RCC 7860 (cell line): ENCODE results near the gene KCNMA1.
A peak's percentile ranks its signal among the peaks of the same experiment; 100 is the strongest.
"Not testable (repeated sequence)": the region's sequence is repeated elsewhere in the genome, so short reads cannot be mapped to it uniquely, and the experiment has no call there.

Experiments
- DNase-seq: peaks from one replicate; pipeline ENCODE4 v3.0.0-alpha.2; 2015; ENCODE audit warnings: low spot score
- FAIRE-seq: peaks from 2 replicates; lab custom pipeline; 2012; peaks lifted over from hg19 to GRCh38; lab: Jason Lieb, UNC

The KCNMA1 gene

DNA sequence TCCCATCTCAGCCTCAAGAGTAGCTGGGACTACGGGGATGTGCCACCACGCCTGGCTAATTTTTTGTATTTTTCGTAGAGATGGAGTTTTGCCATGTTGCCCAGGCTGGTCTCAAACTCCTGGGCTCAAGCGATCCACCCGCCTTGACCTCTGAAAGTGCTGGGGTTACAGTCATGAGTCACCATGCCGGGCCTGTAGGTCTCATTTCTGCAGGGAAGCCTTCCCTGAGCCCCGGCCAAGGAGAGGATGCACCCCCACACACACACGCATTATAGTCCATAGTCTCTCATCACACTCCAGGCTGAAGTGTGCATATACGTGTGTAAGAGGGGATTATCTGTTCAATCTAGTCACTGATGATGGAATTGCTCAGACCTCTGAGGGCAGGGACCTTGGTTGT, 29.3 kb downstream of the KCNMA1 start:
- DNase-seq: no peak
- FAIRE-seq: no peak

DNA sequence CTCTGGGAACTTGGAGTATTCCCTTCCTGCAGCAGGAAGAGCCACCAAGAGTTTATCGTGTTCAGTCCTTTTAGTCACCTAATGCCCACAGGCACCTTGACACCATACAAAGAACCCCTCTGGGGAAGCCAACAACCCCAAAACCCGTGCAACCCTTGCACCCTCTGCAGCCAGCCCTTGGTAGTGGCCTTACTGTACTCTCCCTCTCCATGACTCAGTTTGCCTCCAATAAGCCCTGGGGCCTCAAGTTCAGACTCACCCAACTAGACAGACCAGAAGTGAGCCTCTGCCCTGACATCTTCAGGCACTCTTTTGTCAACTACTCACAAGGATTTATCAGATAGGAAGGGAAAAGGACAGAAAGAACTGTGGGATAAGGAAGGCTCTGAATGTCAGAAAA, 30.9 kb downstream of the KCNMA1 start:
- FAIRE-seq (no peak), DNase-seq (no peak)

DNA sequence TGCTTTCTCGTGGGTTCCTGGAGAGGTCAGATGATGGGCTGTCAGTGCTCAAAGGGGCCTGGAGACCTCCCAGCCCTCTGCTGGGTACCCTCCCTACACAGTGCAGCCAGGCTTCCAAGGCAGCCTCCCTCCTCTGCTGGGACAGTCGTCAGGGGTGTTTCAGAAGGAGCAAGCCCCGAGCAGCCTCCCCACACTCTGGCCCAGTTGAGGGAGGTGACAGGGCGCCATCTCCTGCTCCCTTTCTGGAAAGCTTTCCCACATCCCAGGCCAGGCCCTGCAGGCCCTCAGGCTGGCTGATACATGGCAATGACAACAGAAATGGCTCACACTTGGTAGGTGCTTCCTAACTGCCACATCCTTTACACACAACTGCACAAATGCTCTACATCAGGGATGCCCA, 32.1 kb downstream of the KCNMA1 start:
- DNase-seq: no peak
- FAIRE-seq: no peak

DNA sequence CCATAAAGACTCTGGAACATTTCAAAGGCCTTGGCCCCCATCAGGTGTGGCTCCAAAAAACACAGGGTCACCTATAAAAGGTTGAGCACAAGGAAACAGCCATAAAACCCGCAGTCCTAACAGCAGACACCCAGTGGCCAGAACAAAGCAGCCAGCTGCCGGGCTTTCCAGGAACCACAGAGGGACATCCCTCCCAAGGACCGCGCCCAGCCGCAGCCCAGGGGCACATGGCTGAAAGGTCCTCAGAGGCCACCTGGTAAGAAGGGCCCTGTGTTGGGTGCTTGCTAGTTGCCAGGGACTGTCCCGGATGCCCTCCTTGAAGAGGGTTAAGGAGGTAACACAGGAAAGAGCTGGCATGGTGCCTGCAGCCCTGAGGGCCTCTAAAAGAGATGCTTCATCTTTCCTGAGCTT, 32.7 kb downstream of the KCNMA1 start:
- no peak for DNase-seq
- FAIRE-seq: no peak

DNA sequence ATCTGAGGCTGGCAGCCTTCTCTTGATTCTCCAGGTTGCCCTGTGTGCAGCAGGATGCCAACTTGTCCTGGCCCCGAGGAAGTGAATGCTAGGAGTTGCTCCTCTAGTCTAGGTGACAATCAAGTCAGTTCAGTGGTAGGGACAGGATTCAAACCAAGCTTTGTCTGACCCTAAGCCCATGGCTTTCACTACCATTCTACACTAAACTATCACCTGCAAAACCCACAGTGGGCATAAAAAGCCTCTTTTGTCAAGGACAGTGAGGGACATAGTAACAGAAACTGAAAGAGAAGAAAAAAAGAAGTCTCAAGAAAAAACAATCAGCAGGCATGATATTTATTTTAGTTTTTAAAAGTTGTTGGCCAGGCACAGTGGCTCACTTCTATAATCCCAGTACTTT, 33.5 kb downstream of the KCNMA1 start:
- DNase-seq: no peak
- FAIRE-seq: no peak

DNA sequence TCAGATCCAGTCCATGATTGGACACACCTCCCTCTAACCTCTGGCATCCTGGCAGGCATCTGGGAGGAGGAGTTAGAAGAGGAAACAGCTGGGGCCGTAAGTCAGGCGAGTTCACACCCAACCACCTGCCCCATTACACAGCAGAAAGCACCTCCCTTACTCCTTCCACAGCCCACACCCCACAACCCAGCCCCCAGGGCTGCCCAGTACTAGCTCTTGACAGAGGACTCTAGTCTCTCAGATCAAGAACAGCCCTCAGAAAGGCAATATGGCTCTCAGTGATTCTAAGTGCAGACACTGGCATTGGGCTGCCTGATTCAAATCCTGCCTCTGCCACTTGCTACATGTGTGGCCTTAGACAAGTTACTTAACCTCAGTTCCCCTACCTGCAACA, 34.1 kb downstream of the KCNMA1 start:
- no peak for FAIRE-seq
- no peak for DNase-seq

DNA sequence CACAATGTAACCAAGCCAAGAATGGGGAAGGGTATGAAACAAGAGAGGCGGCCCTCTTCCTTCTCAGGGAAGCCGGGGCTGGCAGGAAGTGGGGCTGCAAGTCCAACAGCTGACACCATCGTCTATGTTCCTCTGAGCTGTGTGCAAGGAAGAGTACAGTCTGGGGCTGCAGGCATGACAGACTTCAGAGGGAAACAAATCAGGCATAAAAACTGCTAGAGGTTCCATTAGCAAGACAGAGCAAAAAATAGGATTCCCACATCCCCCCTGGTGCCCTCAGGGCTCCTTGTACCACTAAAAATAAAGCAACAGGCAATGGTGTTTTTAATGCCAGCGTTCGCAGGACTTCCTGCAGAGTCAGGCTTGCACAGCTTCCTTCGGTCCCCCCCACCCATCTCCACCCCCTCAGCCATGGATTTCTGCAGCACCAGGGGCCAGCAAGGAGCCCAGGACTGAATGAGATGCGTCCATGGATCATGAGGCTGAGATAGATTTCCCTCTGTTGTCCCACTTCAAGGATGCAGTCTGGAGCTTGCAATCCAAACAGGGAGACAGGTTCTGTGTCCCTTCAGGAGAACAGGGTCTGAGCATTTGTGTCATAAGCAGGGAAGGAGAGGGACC, 34.6 kb downstream of the KCNMA1 start:
- DNase-seq (no peak), FAIRE-seq (no peak)

DNA sequence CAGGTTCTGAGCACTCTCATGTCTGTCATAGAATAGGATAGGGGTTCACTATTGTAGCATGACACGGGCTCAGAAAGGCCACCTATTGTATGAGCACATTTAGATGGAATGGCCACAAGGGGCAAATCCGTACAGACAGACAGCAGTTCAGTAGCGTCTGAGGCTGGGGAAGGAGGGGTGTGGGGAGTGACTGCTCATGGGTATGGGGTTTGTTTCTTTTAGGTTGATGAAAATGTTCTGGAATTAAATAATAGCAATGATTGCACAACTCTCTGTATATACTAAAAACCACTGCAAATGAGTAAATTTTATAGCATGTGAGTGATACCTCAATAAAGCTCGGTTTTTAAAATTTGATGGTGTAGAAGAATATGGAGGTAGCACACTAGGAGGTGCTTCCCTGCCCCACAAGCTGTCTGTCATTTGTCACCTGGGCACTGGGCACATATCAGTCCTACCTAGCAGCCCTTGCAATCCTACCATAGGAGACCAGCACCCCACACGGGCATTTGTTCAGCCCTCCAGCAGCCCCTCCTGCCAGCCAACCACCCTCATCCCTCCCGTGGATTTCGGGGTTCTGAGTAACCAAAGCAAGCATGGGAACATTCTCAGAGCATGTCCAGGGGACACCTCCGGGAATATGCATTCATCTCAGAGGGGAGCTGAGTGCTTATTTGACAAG, 35.2 kb downstream of the KCNMA1 start:
- DNase-seq (no peak), FAIRE-seq (no peak)

DNA sequence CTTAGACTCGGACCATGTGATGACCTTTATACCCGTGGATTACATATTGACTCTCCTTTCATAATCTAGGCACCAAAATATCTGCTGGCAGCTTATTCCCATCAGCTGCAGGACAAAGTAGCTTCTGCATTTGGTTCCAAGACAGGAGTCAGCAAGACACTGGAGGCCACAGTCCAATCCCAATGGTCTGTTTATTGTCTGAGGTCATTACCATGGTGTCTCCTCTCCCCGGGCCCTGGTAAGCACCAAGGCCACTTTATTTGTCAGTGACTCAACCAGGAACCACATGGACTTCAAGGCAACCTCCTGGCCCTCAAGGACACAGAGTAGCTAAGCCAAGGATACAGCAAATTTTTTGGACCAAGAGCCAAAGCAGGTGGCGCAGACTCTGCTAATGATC, 36.1 kb downstream of the KCNMA1 start:
- DNase-seq (peak; percentile 17), FAIRE-seq (no peak)

DNA sequence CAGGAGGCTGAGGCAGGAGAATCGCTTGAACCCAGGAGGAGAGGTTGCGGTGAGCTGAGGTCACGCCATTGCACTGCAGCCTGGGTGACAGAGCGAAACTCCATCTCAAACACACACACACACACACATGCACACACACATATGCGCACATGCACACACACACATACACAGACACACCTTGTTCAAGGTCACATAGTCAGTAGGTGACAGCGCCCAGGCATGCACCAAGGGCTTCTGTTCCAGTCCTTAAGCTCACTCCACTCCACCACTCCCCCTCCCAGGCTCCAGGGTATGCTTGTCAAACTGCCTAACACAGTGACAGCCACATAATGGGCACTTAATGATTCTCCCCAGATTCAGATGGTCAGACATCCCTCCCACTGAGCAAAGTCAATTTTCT, 37.0 kb downstream of the KCNMA1 start:
- no peak for FAIRE-seq
- no peak for DNase-seq

DNA sequence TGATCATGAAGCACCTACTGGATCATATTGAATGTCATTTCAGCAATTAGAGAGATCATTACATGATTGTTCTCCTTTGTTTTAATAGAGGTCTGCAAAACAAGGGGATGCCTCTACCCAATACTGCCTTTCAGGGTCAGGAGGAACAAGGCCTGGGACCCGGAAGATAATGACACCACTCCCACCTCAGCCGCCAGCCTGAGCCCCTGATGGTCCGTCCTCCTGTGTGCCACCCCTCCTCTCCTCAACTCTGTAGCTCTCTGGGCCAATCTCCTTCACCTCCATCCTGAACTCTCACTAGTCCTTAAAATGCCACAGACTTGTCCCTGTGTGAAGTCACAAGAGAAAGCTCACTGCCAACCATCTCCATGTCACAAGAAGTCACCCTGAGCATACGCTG, 38.0 kb downstream of the KCNMA1 start:
- DNase-seq (no peak), FAIRE-seq (no peak)

DNA sequence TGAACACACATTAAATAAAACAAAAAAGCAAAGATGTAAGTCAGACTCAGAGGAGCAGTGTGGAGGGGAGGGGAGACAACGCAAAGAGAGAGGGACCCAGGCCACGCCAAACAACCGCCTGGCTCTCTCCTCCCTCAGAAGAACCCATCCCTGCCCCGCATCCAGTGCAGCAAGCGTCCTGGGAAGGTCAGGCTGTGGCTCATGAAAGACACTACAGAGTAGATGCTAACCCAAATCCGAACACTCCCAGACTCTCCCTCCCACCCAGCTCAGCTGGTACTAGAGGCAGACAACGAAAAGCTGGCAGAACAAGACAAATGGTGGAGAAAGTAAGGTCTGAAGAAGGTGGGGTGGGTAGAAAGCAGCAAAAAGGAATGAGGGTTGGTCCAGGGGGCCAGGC, 39.0 kb downstream of the KCNMA1 start:
- FAIRE-seq (no peak), DNase-seq (no peak)

DNA sequence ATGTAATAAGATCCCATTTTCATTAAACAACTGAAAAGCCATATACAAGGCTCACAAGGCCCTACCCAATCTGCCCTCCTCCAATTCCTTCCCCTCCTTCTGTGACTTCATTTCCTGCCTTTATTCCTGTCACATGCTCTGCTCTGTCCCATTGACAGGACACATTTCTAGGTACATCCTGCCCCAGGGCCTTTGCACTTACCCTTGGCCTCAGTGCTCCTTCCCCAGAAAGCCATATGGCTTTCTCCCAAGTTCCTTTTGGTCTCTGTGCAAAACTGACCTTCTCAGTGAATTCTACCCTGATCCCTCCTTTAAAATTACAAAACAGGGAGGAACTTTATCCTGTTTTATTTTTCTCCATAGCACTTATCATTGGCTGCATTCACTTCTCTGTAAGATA, 40.0 kb downstream of the KCNMA1 start:
- FAIRE-seq: no peak
- no peak for DNase-seq

DNA sequence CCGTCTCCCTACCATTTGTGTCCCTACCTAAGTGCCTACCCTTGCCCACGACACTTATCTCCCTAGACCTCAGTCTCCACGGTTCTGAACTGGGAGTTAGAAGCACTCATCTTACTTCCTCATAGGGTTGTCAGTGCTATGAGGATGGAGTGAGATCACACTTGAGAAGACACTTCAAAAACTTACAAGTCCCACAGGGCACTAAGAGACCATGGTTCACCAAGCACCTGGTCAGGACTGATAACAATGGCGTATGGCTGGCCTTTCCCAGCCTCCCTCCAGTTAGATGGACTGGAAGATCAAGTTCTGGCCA, 43.2 kb downstream of the KCNMA1 start:
- DNase-seq (no peak), FAIRE-seq (no peak)

DNA sequence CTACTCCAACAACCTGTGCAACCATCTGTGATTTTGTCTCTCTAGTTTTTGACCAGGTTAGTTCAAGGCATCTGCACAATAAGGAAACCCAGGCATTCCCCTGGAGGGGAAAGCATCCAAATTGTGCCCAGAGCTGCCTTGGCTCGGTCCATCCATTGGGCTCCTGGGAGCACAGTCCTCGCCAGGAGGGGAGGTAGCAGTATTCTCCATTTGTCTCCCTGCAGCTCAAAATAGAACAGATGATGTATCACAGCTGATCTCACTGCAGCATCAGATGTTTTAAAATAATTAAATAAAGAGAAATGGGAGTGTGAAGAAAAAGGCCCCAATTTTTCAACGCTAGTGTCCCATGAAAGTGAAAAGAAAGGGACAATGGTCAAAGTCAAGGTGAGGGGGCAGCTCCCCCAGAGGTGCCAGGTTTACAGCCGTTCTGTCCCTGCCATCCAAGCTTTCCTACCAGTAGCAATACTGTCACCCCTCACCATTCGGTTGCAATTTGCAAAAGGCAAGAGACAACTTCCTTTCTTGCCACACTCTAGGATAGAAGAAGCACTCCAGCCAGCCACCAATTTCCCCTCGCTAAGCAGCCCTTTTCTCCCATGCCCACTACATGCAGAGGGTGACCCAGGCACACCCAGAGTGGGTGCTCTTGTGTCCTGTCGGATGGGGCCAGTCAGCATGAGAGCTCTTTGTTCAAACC, 43.7 kb downstream of the KCNMA1 start:
- FAIRE-seq (no peak), DNase-seq (no peak)

DNA sequence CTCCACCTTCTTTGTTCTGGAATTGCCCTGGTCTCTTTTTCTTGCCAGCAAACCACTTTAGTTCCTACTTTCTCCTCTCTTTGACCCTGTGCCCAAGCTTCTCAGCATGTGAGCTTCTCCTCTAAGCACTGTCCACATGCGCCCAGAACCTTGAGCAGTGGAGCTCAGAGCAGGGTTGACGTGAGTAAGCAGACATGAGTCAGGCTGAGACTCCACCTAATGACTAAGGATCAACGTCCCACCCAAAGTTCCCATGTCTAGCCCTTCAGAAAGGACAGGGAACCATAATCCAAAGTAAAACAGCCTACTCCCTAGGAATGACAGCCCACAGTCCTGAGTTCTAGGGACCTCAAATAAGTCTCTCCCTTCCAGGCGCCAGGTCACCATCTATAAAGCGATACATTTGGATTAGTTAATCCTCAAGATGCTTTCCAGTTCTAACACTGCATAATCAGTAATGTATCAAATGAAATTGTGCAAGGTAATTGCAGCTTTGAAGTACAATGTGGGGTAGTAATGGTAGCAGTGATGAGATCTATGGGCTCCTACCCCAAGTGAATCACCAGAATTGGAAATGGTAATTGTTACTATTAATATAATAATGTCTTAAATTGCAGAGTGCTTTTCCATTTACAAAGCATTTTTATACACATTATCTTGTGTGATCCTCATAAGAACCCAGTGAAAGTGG, 44.5 kb downstream of the KCNMA1 start:
- FAIRE-seq: peak; percentile 97
- peak; percentile 91 for DNase-seq

DNA sequence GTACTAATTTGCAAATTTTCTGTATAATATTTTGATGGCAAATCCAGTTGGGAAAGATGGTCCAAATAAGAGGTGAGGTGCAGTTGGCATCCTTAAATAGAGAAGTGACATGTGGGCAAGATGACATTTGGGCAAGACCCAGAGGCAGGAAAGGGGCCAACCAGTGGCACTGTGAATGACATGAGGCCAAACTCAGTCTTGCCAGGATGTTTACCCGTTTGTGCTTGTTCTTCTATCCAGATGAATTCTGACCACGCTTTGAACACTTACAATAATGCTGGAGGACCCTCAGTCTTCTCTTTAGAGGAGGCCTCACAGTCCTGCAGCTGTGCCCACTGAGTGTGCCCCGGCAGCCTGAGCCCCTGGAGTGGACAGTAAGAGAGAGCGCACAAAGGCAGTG, 45.1 kb downstream of the KCNMA1 start:
- DNase-seq (no peak), FAIRE-seq (no peak)

DNA sequence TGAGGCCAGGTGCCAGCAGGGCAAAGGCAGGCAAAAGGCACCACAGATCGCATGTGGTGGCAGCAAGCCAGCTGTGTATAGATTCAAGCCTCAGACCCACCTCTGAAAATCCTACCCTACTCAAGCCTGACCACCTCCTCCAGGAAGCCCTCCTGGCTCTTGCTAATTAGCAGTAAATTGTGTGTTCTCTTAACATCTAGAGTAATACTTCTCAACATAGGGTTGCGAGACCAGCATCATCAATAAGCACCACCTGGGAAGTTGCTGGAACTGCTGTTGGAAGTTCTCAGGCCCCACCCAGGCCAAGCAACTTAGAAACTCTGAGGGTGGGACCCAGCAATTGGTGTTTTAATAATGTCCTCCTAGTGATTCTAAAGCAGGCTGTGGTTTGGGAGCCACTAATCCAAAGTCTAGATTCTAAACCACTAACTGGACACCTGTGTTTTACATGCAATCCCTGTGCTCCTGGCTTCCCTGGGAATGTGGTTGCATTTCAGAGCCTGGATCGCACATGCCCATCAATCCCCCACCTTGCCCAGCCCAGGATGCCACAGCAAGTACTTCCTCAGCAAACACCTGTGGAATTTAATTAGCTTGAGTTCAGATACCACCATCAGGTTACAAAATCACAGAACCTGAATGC, 46.2 kb downstream of the KCNMA1 start:
- FAIRE-seq (no peak), DNase-seq (no peak)

DNA sequence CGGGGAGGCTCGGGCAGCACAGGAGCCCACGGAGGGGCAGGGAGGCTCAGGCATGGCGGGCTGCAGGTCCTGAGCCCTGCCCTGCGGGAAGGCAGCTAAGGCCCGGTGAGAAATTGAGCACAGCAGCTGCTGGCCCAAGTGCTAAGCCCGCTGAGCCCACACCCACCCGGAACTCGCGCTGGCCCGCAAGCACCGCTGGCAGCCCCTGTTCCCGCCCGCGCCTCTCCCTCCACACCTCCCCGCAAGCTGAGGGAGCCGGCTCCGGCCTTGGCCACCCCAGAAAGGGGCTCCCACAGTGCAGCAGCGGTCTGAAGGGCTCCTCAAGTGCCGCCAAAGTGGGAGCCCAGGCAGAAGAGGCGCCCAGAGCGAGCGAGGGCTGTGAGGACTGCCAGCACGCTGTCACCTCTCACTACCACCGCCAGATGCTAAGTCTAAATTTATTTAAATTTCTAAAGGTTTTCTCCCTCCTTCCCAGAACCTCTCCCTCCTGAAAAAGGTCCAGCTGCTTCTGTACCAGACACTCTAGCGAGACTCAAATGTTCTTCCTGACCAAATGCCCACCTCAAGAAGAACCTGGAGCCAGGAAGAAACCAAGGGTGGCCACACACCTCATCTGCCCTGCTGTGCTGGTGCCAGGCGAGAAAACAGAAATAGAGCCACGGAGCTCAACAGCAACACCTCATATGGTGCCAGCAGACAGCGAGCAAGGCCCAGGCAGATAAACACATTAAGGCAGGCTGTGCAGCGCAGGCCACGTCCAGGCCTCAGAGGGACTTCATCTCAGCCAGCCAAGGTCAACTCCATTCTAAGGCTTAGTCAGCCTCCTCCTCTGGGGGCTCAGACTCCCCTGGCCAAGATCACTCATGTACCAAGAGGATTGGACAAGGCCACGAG, 47.0 kb downstream of the KCNMA1 start:
- no peak for DNase-seq
- FAIRE-seq: no peak

DNA sequence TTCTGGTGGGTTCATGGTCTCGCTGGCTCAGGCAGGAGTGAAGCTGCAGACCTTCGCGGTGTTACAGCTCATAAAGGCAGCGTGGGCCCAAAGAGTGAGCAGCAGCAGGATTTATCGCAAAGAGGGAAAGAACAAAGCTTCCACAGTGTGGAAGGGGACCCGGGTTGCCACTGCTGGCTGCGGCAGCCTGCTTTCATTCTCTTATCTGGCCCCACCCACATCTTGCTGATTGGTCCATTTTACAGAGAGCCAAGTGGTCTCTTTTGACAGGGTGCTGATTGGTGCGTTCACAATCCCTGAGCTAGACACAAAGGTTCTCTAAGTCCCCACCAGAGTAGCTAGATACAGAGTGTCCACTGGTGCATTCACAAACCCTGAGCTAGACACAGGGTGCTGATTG, 47.9 kb downstream of the KCNMA1 start:
- FAIRE-seq, DNase-seq: not testable (repeated sequence)
